ENCODE results near the gene BBS1. TPM values are rescaled to one million over a fixed set of nuclear protein-coding genes. Genes with fewer than 3 reads are reported as not detected.

The BBS1 gene
- total RNA-seq, 2 experiments from 2014 or later: 14.7 to 15.7 TPM

GRCh38 chr11:66473167-66473566 is 37.3 kb upstream of the BBS1 start:
- intact Hi-C loops (cut with micrococcal nuclease; ENCODE audit: unreplicated experiment): no loop called here
- no peak overlapping the region for H3K27ac ChIP-seq (ENCODE audit: low read depth, low read length, poor library complexity, severe bottlenecking)

GRCh38 chr11:66473608-66474515 is 36.6 kb upstream of the BBS1 start:
- no peak overlapping the region for H3K4me2 ChIP-seq (ENCODE audit: low read length)
- no peaks in the 10 kb centered on the region for H3K79me2 ChIP-seq (ENCODE audit: insufficient read depth, low read depth, low read length)
- no peak overlapping the region for H2AFZ ChIP-seq (ENCODE audit: low read length)
- no peaks in the 10 kb centered on the region for H4K20me1 ChIP-seq (ENCODE audit: insufficient read depth, low read length)
- H3K4me3 ChIP-seq (ENCODE audit: low read depth, low read length, poor library complexity, severe bottlenecking): no peak overlapping the region
- ChIA-PET POLR2A (no interaction called here), CTCF (ENCODE audit: unreplicated experiment) (no interaction called here)
- intact Hi-C loops (cut with micrococcal nuclease; ENCODE audit: unreplicated experiment): no loop called here
- H3K36me3 ChIP-seq (ENCODE audit: insufficient read depth, low read length): no peaks in the 10 kb centered on the region
- H3K27ac ChIP-seq (ENCODE audit: low read depth, low read length, poor library complexity, severe bottlenecking): no peak overlapping the region
- no TSS peak for BruUV-seq (replicated peaks)
- no peaks in the 10 kb centered on the region for H3K9me2 ChIP-seq (ENCODE audit: insufficient read depth, low read length)
- TF ChIP-seq EZH2phosphoT487 (IDR thresholded peaks at IDR 0.05; ENCODE audit: borderline replicate concordance, low read depth, low read length) (no peak), CTCF (conservative IDR thresholded peaks at IDR 0.05; ENCODE audit: low read length) (no peak)
- H3K4me1 ChIP-seq (ENCODE audit: insufficient read depth, low read length, poor library complexity, severe bottlenecking): no peaks in the 10 kb centered on the region
- no peaks in the 10 kb centered on the region for H3K9me3 ChIP-seq (ENCODE audit: low read length)
- no peak for DNase-seq (ENCODE audit: low spot score)

More at GRCh38 chr11:66473167-66473566, 37.3 kb upstream of the BBS1 start:
- DNase-seq (ENCODE audit: low spot score): no peak
- no TSS peak for BruUV-seq (replicated peaks)
- Histone ChIP-seq H3K9me3 (ENCODE audit: low read length) (no peaks in the 10 kb centered on the region), H3K79me2 (ENCODE audit: insufficient read depth, low read depth, low read length) (no peaks in the 10 kb centered on the region), H3K9me2 (ENCODE audit: insufficient read depth, low read length) (no peaks in the 10 kb centered on the region), H3K4me2 (ENCODE audit: low read length) (no peak overlapping the region), H4K20me1 (ENCODE audit: insufficient read depth, low read length) (no peaks in the 10 kb centered on the region), H2AFZ (ENCODE audit: low read length) (no peak overlapping the region), H3K36me3 (ENCODE audit: insufficient read depth, low read length) (no peaks in the 10 kb centered on the region), H3K4me3 (ENCODE audit: low read depth, low read length, poor library complexity, severe bottlenecking) (no peak overlapping the region), H3K4me1 (ENCODE audit: insufficient read depth, low read length, poor library complexity, severe bottlenecking) (no peaks in the 10 kb centered on the region)
- POLR2A ChIA-PET: no interaction called here
- CTCF ChIA-PET (ENCODE audit: unreplicated experiment): no interaction called here
- TF ChIP-seq CTCF (conservative IDR thresholded peaks at IDR 0.05; ENCODE audit: low read length) (no peak), EZH2phosphoT487 (IDR thresholded peaks at IDR 0.05; ENCODE audit: borderline replicate concordance, low read depth, low read length) (no peak)
